WTC11 (cell line): ENCODE results near the gene HDAC3.

Experiments
- CTCF ChIP-seq: fragments of 200-600 bp; IDR thresholded peaks from 2 replicates; pipeline ENCODE4 v1.8.0; 2022; ENCODE audit warnings: antibody characterized with exemption
- ESRRA ChIP-seq: sonication (generic); formaldehyde crosslinking; IDR thresholded peaks from 2 replicates; pipeline ENCODE4 v1.8.1; 2022; ENCODE audit warnings: mild to moderate bottlenecking, missing genetic modification reagents, borderline replicate concordance
- IRF2 ChIP-seq: sonication (generic); formaldehyde crosslinking; IDR thresholded peaks from 2 replicates; pipeline ENCODE4 v1.8.0; 2022; ENCODE audit warnings: low read depth, missing genetic modification reagents, borderline replicate concordance
- TP53 ChIP-seq: sonication (generic); formaldehyde crosslinking; IDR thresholded peaks from 2 replicates; pipeline ENCODE4 v1.8.1; 2023; ENCODE audit warnings: mild to moderate bottlenecking, missing genetic modification reagents
- ZBTB21 ChIP-seq: sonication (generic); formaldehyde crosslinking; IDR thresholded peaks from 2 replicates; pipeline ENCODE4 v1.8.1; 2023; ENCODE audit warnings: mild to moderate bottlenecking, missing genetic modification reagents, borderline replicate concordance
- TF ChIP-seq, protein P1 (sequence below): sonication (generic); formaldehyde crosslinking; IDR thresholded peaks from 2 replicates; pipeline ENCODE4 v1.8.1; 2023; ENCODE audit warnings: mild to moderate bottlenecking, missing genetic modification reagents, moderate library complexity

- TF ChIP-seq ZBTB21 (CRISPR knock-in tag) (no peak), ESRRA (no peak), CTCF (no peak), TP53 (peak; percentile 7; the same call in 1 of the 2 replicates), IRF2 (CRISPR knock-in tag) (no peak)
- TF ChIP-seq, protein P1, sequence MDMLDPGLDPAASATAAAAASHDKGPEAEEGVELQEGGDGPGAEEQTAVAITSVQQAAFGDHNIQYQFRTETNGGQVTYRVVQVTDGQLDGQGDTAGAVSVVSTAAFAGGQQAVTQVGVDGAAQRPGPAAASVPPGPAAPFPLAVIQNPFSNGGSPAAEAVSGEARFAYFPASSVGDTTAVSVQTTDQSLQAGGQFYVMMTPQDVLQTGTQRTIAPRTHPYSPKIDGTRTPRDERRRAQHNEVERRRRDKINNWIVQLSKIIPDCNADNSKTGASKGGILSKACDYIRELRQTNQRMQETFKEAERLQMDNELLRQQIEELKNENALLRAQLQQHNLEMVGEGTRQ: no peak
Observed at GRCh38 chr5:141681295-141681694, 44.6 kb upstream of the HDAC3 start.
